Smooth muscle cell of the brain vasculature (primary cell): ENCODE results near the gene MAP3K9.
"Not testable (repeated sequence)": the region's sequence is repeated elsewhere in the genome, so short reads cannot be mapped to it uniquely, and the experiment has no call there.

Source experiments
- DNase-seq: peaks from one replicate; pipeline ENCODE4 v3.0.0-alpha.2; 2012; ENCODE audit warnings: low read depth, low spot score

Gene MAP3K9

GRCh38 chr14:70724944-70725343, 84.4 kb downstream of the MAP3K9 start:
- no peak for DNase-seq

- DNase-seq, result no peak
Measured at GRCh38 chr14:70724110-70724509, 85.2 kb downstream of the MAP3K9 start.

- DNase-seq, result no peak
Measured at GRCh38 chr14:70723276-70723675, 86.0 kb downstream of the MAP3K9 start.

GRCh38 chr14:70722418-70722817, 86.9 kb downstream of the MAP3K9 start:
- no peak for DNase-seq

GRCh38 chr14:70721542-70721941, 87.8 kb downstream of the MAP3K9 start:
- DNase-seq, result no peak

- no peak for DNase-seq
Measured at GRCh38 chr14:70718383-70719118, 90.8 kb downstream of the MAP3K9 start.

- DNase-seq, result no peak
Measured at GRCh38 chr14:70716958-70717357, 92.4 kb downstream of the MAP3K9 start.

- DNase-seq, result no peak
Measured at GRCh38 chr14:70716483-70716882, 92.8 kb downstream of the MAP3K9 start.

- peak; percentile 39 for DNase-seq
Measured at GRCh38 chr14:70714055-70714550, 95.2 kb downstream of the MAP3K9 start.

GRCh38 chr14:70713511-70713916, 95.8 kb downstream of the MAP3K9 start:
- DNase-seq, result no peak

- no peak for DNase-seq
Measured at GRCh38 chr14:70713096-70713495, 96.2 kb downstream of the MAP3K9 start.

GRCh38 chr14:70711451-70711850, 97.9 kb downstream of the MAP3K9 start:
- no peak for DNase-seq

- DNase-seq, result no peak
Measured at GRCh38 chr14:70709726-70710382, 99.5 kb downstream of the MAP3K9 start.

- DNase-seq, result no peak
Measured at GRCh38 chr14:70708717-70709570, 100.4 kb downstream of the MAP3K9 start.

GRCh38 chr14:70707138-70708038, 101.9 kb downstream of the MAP3K9 start:
- peak; percentile 33 for DNase-seq

- DNase-seq, result no peak
Measured at GRCh38 chr14:70706177-70706576, 103.1 kb downstream of the MAP3K9 start.

- no peak for DNase-seq
Measured at GRCh38 chr14:70704960-70705359, 104.4 kb downstream of the MAP3K9 start.

GRCh38 chr14:70703621-70704168, 105.6 kb downstream of the MAP3K9 start:
- DNase-seq, result not testable (repeated sequence)

- DNase-seq, result no peak
Measured at GRCh38 chr14:70702161-70702560, 107.2 kb downstream of the MAP3K9 start.

GRCh38 chr14:70701610-70702009, 107.7 kb downstream of the MAP3K9 start:
- DNase-seq, result no peak
